GM21529 (cell line): Measurements from ENCODE around the gene ACTA2.

Experiments
- ATAC-seq: cut with Tn5 transposase; IDR thresholded peaks from one replicate; pipeline ENCODE4 v1.9.1; 2021; ENCODE audit not compliant: unreplicated experiment

Gene ACTA2

GRCh38 chr10:88952647-88953111 lies at the start of gene ACTA2:
Gene ACTA2, minus strand, starts transcription at chr10:88952773. Its CDS starts 3,843 bp downstream, at chr10:88948930.
- no peak for ATAC-seq

- ATAC-seq: no peak
Observed at GRCh38 chr10:89001729-89002072, 49.1 kb upstream of the ACTA2 start.

- ATAC-seq: peak; percentile 29
Observed at GRCh38 chr10:89001024-89001728, 48.6 kb upstream of the ACTA2 start.

- ATAC-seq: no peak
Observed at GRCh38 chr10:88999625-89000024, 47.1 kb upstream of the ACTA2 start.

- ATAC-seq: peak; percentile 55
Observed at GRCh38 chr10:88996927-88997326, 44.4 kb upstream of the ACTA2 start.

GRCh38 chr10:88995156-88995876 lies 42.7 kb upstream of the ACTA2 start:
- ATAC-seq: no peak

- no peak for ATAC-seq
Observed at GRCh38 chr10:88994019-88994418, 41.4 kb upstream of the ACTA2 start.

- no peak for ATAC-seq
Observed at GRCh38 chr10:88992921-88993524, 40.5 kb upstream of the ACTA2 start.

GRCh38 chr10:88991899-88992320 lies 39.3 kb upstream of the ACTA2 start:
- no peak for ATAC-seq

GRCh38 chr10:88991161-88991898 lies 38.8 kb upstream of the ACTA2 start:
- ATAC-seq: peak; percentile 41

- ATAC-seq: peak; percentile 59
Observed at GRCh38 chr10:88990384-88991160, 38.0 kb upstream of the ACTA2 start, which contains the start of gene FAS. Gene FAS, plus strand, starts transcription at chr10:88990798. Its CDS starts 79 bp downstream, at chr10:88990877.

GRCh38 chr10:88989824-88990383 lies 37.3 kb upstream of the ACTA2 start:
- peak; percentile 11 for ATAC-seq

GRCh38 chr10:88989423-88989822 lies 36.9 kb upstream of the ACTA2 start:
- no peak for ATAC-seq

GRCh38 chr10:88987840-88988239 lies 35.3 kb upstream of the ACTA2 start:
- no peak for ATAC-seq

GRCh38 chr10:88987243-88987725 lies 34.7 kb upstream of the ACTA2 start:
- ATAC-seq: no peak

- ATAC-seq: no peak
Observed at GRCh38 chr10:88986549-88987242, 34.1 kb upstream of the ACTA2 start.

- no peak for ATAC-seq
Observed at GRCh38 chr10:88984525-88984924, 32.0 kb upstream of the ACTA2 start.

GRCh38 chr10:88983939-88984338 lies 31.4 kb upstream of the ACTA2 start:
- ATAC-seq: no peak

GRCh38 chr10:88983206-88983605 lies 30.6 kb upstream of the ACTA2 start:
- no peak for ATAC-seq
